Small intestine (tissue), 7 donors: ENCODE data around the gene ANKRD16. TPM values are rescaled to one million over a fixed set of nuclear protein-coding genes. Genes with fewer than 3 reads are reported as not detected.
A peak's percentile ranks its signal among the peaks of the same experiment; 100 is the strongest.

ENCODE experiments used
- DNase-seq, 2 donors: peaks; one replicate each; pipeline versions ENCODE4 v3.0.0 to v3.0.0-alpha.2; 2013
- FAIRE-seq: peaks from 2 replicates; lab custom pipeline; 2012; peaks lifted over from hg19 to GRCh38; lab: Jason Lieb, UNC
- H3K27ac ChIP-seq, 3 donors: one replicate each; pipeline ENCODE4 v1.5.1; 2013; ENCODE audit warnings: low read length in 2 of 3, mild to moderate bottlenecking in 2 of 3, control low read depth in 1 of 3, inconsistent platforms in 1 of 3, low read depth in 1 of 3, moderate library complexity in 1 of 3
- H3K27me3 ChIP-seq, 3 donors: one replicate each; pipeline ENCODE4 v1.6.1; 2013; ENCODE audit warnings: low read length in 3 of 3, inconsistent platforms in 1 of 3; ENCODE audit not compliant: control insufficient read depth in 3 of 3, insufficient read depth in 3 of 3
- H3K36me3 ChIP-seq, 3 donors: one replicate each; pipeline ENCODE4 v1.6.1; 2013; ENCODE audit warnings: low read length in 3 of 3, inconsistent platforms in 1 of 3, low read depth in 1 of 3, mild to moderate bottlenecking in 1 of 3, moderate library complexity in 1 of 3; ENCODE audit not compliant: control insufficient read depth in 3 of 3, insufficient read depth in 2 of 3
- H3K4me1 ChIP-seq, 3 donors: one replicate each; pipeline ENCODE4 v1.6.1; 2013; ENCODE audit warnings: low read length in 2 of 3, inconsistent platforms in 1 of 3, low read depth in 1 of 3, mild to moderate bottlenecking in 1 of 3, moderate library complexity in 1 of 3; ENCODE audit not compliant: control insufficient read depth in 3 of 3, insufficient read depth in 2 of 3
- H3K4me3 ChIP-seq, 3 donors: one replicate each; pipeline ENCODE4 v1.5.1; 2013; ENCODE audit warnings: low read length in 3 of 3, control low read depth in 1 of 3, inconsistent platforms in 1 of 3, low read depth in 1 of 3, mild to moderate bottlenecking in 1 of 3, moderate library complexity in 1 of 3
- H3K9me3 ChIP-seq, 2 donors: one replicate each; pipeline ENCODE4 v1.6.1; 2013; ENCODE audit warnings: low read depth in 1 of 2, low read length in 1 of 2; ENCODE audit not compliant: control insufficient read depth in 2 of 2, insufficient read depth in 1 of 2
- WGBS, 3 donors: extraction: QIAGEN DNeasy Blood & Tissue Kit; methylation state at CpG; one replicate each; pipeline ENCODE4 v1.1.7; 2013; 5-methylcytosine and 5-hydroxymethylcytosine counted together
- polyA plus RNA-seq, 4 donors: library from polyadenylated mRNA; stranded (reverse) in 3 of 4; unstranded in 1 of 4; fragments of 200-250 nt in 3 of 4; fragments of 120-200 nt in 1 of 4; gene quantifications; one replicate each; pipeline versions ENCODE4 v1.2.1 to v1.2.3, GENCODE V29; 2013
- donor health status: healthy with polysubstance abuse.
- donor health status: control.
- donor health status: control.
- donor health status: Bipolar disorder and iron deficiency.
- donor health status: healthy.

ANKRD16 gene
- polyA plus RNA-seq, 4 donors: 3.2 to 7.4 (median 5.0) TPM

GRCh38 chr10:5898163-5898562 lies 8.5 kb upstream of the ANKRD16 start:
- FAIRE-seq (no peak), DNase-seq (no peak)
- no peaks in the 10 kb centered on the region for H3K27me3 ChIP-seq
- H3K36me3 ChIP-seq: peaks cover 0 to 36% (median 12%) of the 10 kb centered on the region in 3 donors
- H3K27ac ChIP-seq: no peak overlapping the region
- no peaks in the 10 kb centered on the region for H3K4me1 ChIP-seq
- 87 to 97% (median 93%) methylated on average over 7 of the region's 7 CpGs for WGBS, 3 donors
- H3K9me3 ChIP-seq: peaks cover 0 to 9% of the 10 kb centered on the region in 2 donors
- H3K4me3 ChIP-seq: no peak overlapping the region

- Histone ChIP-seq H3K4me1 (no peaks in the 10 kb centered on the region), H3K9me3 (peaks cover 0 to 9% of the 10 kb centered on the region in 2 donors), H3K36me3 (peaks cover 0 to 36% (median 12%) of the 10 kb centered on the region in 3 donors), H3K4me3 (no peak overlapping the region), H3K27me3 (no peaks in the 10 kb centered on the region), H3K27ac (no peak overlapping the region)
- FAIRE-seq (no peak), DNase-seq (no peak)
- WGBS, 3 donors: 92 to 96% (median 94%) methylated on average over 8 of the region's 8 CpGs
Observed at GRCh38 chr10:5897504-5897903, 7.8 kb upstream of the ANKRD16 start.

GRCh38 chr10:5897053-5897340 lies 7.3 kb upstream of the ANKRD16 start:
- FAIRE-seq: no peak

GRCh38 chr10:5896208-5897052 lies 6.7 kb upstream of the ANKRD16 start:
- Histone ChIP-seq H3K4me3 (no peak overlapping the region), H3K9me3 (peaks cover 0 to 9% of the 10 kb centered on the region in 2 donors), H3K27ac (peak overlapping the region in 1 of 3 donors; percentile 49), H3K36me3 (peaks cover 0 to 39% (median 12%) of the 10 kb centered on the region in 3 donors), H3K4me1 (peaks cover 0 to 4% (median under 1%) of the 10 kb centered on the region in 3 donors), H3K27me3 (no peaks in the 10 kb centered on the region)
- 80 to 85% (median 81%) methylated on average over 5 of the region's 5 CpGs for WGBS, 3 donors
- DNase-seq: no peak
- FAIRE-seq: no peak

More at GRCh38 chr10:5897053-5897340, 7.3 kb upstream of the ANKRD16 start:
- Histone ChIP-seq H3K4me1 (peaks cover 0 to 2% (median 0%) of the 10 kb centered on the region in 3 donors), H3K4me3 (no peak overlapping the region), H3K27ac (no peak overlapping the region), H3K9me3 (peaks cover 0 to 9% of the 10 kb centered on the region in 2 donors), H3K27me3 (no peaks in the 10 kb centered on the region), H3K36me3 (peaks cover 0 to 35% (median 12%) of the 10 kb centered on the region in 3 donors)
- WGBS, 3 donors: 82 to 86% (median 83%) methylated on average over 4 of the region's 4 CpGs
- no peak for DNase-seq

DNA sequence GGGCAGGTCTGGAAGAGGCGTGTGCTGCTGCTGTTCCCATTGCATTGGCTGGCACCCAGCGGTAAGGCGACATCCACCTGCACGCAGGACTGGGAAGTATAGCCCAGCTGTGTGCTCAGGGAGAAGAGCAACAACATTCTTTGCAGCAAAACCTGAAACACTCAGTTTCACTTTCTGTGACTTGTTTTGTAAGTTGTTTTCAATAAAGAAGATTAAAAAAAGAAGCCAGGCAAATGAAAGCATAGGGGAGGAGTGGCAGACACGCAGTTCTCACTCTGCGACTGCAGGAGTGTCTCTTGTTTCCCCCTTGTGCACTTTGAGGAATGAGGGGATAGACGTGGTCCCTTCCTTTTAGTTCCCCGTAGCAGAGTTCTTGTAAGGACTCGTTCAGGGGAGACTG lies 6.1 kb upstream of the ANKRD16 start:
- peaks cover 0 to 39% (median 12%) of the 10 kb centered on the region in 3 donors for H3K36me3 ChIP-seq
- no peak for DNase-seq
- FAIRE-seq: no peak
- peaks cover 0 to 9% of the 10 kb centered on the region in 2 donors for H3K9me3 ChIP-seq
- H3K4me1 ChIP-seq: peaks cover 0 to 10% (median 7%) of the 10 kb centered on the region in 3 donors
- no peak overlapping the region for H3K4me3 ChIP-seq
- H3K27me3 ChIP-seq: no peaks in the 10 kb centered on the region
- 75 to 88% (median 77%) methylated on average over 9 of the region's 9 CpGs for WGBS, 3 donors
- peak overlapping the region in 1 of 3 donors; percentile 49 for H3K27ac ChIP-seq

GRCh38 chr10:5895365-5895764 lies 5.7 kb upstream of the ANKRD16 start:
- H3K27me3 ChIP-seq: no peaks in the 10 kb centered on the region
- DNase-seq: no peak
- FAIRE-seq: no peak
- H3K4me1 ChIP-seq: peaks cover 0 to 10% (median 7%) of the 10 kb centered on the region in 3 donors
- H3K9me3 ChIP-seq: peaks cover 0 to 9% of the 10 kb centered on the region in 2 donors
- H3K4me3 ChIP-seq: no peak overlapping the region
- 72 to 94% (median 88%) methylated on average over 3 of the region's 3 CpGs for WGBS, 3 donors
- H3K27ac ChIP-seq: peak overlapping the region in 1 of 3 donors; percentile 48
- peaks cover 0 to 39% (median 12%) of the 10 kb centered on the region in 3 donors for H3K36me3 ChIP-seq

DNA sequence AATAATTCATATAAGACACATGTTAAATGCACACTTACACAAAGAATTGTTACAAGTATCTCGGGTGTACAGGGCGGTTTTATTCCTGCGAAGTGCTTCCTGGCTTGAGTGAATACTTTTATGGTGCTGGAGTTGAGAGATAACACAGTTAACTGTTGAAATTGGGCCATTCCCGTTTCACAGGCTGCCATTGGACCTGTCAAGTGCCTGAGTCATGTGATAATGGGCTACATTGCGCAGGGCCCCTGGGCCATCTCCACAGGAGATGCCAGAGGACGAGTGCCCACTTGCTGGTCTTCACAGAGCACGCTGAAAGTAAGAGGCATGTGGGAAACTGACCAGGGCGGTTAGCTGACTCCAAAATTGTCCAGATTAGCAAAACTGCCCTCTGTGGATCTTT lies 5.2 kb upstream of the ANKRD16 start:
- FAIRE-seq (no peak), DNase-seq (no peak)
- H3K27me3 ChIP-seq: no peaks in the 10 kb centered on the region
- peaks cover 0 to 9% of the 10 kb centered on the region in 2 donors for H3K9me3 ChIP-seq
- 79 to 89% (median 87%) methylated on average over 8 of the region's 8 CpGs for WGBS, 3 donors
- peaks cover 0 to 36% (median 11%) of the 10 kb centered on the region in 3 donors for H3K36me3 ChIP-seq
- peaks cover 0 to 10% (median 7%) of the 10 kb centered on the region in 3 donors for H3K4me1 ChIP-seq
- H3K27ac ChIP-seq: peak overlapping the region in 1 of 3 donors; percentile 45
- no peak overlapping the region for H3K4me3 ChIP-seq

DNA sequence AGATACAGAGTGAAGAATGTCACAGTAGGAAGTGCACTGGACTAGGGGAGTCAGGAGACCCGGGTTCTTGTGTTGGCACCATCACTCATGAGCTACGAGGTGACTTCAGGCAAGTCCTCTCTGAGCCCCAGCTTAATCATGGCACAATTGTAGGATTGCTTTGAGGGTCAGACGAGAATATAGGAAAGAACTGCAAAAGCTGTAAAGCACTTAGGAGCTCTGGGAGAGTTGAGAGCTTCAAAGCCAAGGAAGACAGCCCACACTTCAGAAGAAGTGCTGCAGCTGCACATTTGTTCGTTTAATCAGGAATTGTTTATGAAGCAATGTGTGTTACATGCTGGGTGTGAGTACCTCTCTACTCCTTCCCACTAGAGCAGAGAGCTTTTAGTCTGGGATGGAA lies 4.7 kb upstream of the ANKRD16 start:
- Histone ChIP-seq H3K27ac (no peak overlapping the region), H3K36me3 (peaks cover 0 to 36% (median 11%) of the 10 kb centered on the region in 3 donors), H3K9me3 (peaks cover 0 to 9% of the 10 kb centered on the region in 2 donors), H3K4me3 (no peak overlapping the region), H3K4me1 (peaks cover 0 to 10% (median 7%) of the 10 kb centered on the region in 3 donors), H3K27me3 (no peaks in the 10 kb centered on the region)
- 66 to 83% (median 77%) methylated on average over 4 of the region's 4 CpGs for WGBS, 3 donors
- FAIRE-seq: no peak
- DNase-seq: no peak
